ENCODE measurements around the gene STRIP2.

- no peak for TF ChIP-seq CTCF (IDR thresholded peaks at IDR 0.05 in 4 of 5, conservative IDR thresholded peaks at IDR 0.05 in 1 of 5)
- no peak for TF ChIP-seq POLR2A (IDR thresholded peaks at IDR 0.05)
These were observed 43.9 kb upstream of the STRIP2 start for GRCh38 chr7:129390314-129390713.

All from gastrocnemius medialis (tissue), 4 donors.